Tibial nerve (tissue), 3 donors: ENCODE data around the gene DDX46.

Source experiments
- POLR2A ChIP-seq, 2 donors: fragments of 450-650 bp; IDR thresholded peaks; one replicate each; pipeline ENCODE4 v1.6.1; 2017; ENCODE audit warnings: antibody characterized with exemption in 2 of 2, mild to moderate bottlenecking in 2 of 2, moderate library complexity in 2 of 2
- TF ChIP-seq, protein P1 (sequence below), 5 experiments: fragments of 200-600 bp in 3 of 5; fragments of 450-650 bp in 2 of 5; sonication (generic) in 3 of 5; IDR thresholded peaks; one replicate each; pipeline ENCODE4 v1.5.1; 2016 to 2019; ENCODE audit warnings: antibody characterized with exemption in 5 of 5, mild to moderate bottlenecking in 3 of 5, moderate library complexity in 2 of 5

DNA sequence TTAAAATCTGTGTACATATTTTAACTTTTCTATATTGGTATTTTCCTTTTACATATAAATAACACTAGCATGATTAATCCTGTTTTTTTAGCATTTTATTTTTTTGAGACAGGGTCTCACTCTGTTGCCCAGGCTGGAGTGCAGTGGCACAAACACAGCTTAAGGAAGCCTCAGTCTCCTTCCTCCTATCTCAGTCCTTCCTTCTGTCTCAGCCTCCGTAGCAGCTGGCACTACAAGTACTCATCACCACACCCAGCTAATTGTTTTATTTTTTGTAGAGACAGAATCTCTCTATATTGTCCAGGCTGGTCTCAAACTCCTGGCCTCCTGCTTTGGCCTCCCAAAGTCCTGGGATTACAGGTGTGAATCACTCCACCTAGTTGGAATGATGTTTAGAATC lies 85.7 kb downstream of the DDX46 start:
- TF ChIP-seq, protein P1, sequence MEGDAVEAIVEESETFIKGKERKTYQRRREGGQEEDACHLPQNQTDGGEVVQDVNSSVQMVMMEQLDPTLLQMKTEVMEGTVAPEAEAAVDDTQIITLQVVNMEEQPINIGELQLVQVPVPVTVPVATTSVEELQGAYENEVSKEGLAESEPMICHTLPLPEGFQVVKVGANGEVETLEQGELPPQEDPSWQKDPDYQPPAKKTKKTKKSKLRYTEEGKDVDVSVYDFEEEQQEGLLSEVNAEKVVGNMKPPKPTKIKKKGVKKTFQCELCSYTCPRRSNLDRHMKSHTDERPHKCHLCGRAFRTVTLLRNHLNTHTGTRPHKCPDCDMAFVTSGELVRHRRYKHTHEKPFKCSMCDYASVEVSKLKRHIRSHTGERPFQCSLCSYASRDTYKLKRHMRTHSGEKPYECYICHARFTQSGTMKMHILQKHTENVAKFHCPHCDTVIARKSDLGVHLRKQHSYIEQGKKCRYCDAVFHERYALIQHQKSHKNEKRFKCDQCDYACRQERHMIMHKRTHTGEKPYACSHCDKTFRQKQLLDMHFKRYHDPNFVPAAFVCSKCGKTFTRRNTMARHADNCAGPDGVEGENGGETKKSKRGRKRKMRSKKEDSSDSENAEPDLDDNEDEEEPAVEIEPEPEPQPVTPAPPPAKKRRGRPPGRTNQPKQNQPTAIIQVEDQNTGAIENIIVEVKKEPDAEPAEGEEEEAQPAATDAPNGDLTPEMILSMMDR (IDR thresholded peaks at IDR 0.05), result no peak
- no peak for TF ChIP-seq POLR2A (IDR thresholded peaks at IDR 0.05)
